Stimulated activated CD8-positive, alpha-beta memory T cell treated with anti-CD3 and anti-CD28 coated beads, Interleukin-15, amount 100 ng/mL, for 4 hours (primary cell): ENCODE data around the gene SNCB.
A peak's percentile ranks its signal among the peaks of the same experiment; 100 is the strongest.
"Not testable (repeated sequence)": the region's sequence is repeated elsewhere in the genome, so short reads cannot be mapped to it uniquely, and the experiment has no call there.

Experiments
- DNase-seq, 2 donors: peaks; one replicate each; pipeline ENCODE4 v3.0.0-alpha.2; 2020; ENCODE audit warnings: low read depth in 2 of 2

Gene SNCB

DNA sequence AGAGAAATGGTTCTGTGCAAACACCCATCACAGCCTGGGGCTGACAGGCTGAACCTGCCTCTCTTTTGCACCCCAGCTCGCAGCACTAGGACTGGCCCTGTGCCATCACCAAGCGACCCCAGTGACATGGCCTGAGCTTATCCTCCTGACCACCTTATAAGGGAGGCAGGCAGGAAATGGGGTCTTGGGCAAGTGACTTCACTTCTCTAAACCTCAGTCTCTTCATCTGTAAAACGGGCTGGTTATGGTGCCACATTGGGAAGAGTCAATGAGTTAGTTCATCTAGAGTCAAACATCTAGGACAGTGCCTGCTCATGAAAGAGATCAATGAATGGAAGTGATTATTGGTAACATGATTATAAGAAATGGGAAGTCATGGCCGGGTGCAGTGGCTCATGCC, 6.2 kb downstream of the SNCB start:
- no peak for DNase-seq

DNA sequence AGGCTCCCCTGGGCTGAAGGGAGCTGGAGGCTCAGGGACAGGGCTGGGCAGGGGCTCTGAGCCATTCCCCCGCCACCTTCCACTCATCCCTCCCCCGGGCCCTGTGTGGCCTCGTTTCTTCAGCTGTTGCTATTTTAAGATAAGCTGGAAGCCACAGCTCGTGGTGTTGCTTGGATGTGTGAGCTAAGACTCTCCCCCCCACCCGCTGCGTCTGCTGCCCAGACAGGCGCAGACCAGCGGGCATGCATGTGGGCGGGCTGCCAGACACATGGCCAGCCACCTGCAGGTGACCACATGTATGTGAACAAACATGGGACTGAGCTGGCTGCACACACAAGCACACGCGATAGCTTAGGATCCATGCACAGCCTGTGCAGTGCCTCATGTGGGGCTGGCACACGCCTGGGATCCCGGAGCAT, 8.7 kb downstream of the SNCB start:
- no peak for DNase-seq

DNA sequence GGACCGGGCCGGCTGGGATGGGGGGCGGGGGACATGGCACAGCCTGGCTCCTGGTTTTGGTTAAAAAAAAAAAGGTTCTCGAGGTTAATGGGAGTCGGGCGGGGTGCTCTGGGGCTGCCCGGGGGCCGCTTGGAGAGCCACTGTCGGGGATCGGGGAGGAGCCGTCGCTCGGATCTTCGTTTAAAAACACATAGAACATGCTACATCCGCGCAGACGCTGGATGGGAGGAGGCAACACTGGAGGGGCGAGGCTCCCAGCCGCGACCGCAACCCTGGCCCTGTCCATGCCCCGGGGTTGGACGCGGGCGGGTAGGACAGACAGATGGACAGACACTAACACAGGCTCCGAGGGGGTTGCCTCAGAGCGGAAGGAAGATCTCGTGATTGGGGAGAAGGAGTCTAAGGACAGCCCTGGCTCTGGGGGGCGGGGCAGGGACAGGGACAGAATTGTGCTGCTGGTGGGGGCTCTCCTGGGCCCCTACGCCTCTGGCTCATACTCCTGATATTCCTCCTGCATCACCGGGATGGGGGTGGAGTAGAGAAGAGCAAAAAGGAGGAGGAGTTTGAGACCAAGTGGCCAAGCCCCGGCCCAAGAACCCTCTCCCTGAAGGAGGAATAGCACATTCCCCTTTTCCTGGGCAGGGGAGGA, 9.9 kb downstream of the SNCB start:
- no peak for DNase-seq

DNA sequence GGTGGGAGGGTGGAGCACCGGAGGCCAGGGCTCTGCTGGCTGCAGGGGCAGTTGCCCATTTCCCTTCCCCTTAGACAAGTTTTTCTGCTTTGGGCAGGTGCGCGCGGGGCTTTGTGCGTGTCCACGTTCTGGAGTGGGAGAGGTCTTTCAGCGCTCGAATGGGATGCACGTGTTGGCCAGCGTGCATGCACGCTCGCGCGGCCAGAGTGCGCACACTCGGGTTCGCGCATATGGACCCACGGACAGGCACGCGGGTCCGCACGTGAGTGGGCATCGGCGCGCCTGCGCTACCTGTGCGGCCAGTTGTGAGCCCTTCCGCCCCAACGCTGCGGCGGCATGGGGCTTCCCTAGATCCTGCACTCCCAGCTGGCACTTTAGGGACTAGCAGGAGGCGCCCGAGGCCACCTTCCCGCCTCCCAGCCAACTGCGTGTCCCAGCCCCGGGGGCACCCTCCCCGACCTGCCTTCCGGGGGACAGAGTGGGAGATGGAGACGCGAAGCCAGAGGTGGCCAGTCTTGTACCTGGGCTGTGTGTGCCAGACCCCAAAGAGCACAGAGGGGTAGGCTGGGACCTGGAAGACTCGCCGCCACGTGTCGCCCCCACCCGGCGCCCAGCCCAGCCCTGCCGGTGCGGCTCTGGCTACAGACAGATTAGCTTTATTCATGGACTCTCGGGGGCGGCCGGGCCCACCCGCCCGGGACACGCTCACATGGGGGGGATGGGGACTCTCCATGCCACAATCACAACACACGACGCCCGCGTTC, 10.6 kb downstream of the SNCB start:
- DNase-seq, result no peak

DNA sequence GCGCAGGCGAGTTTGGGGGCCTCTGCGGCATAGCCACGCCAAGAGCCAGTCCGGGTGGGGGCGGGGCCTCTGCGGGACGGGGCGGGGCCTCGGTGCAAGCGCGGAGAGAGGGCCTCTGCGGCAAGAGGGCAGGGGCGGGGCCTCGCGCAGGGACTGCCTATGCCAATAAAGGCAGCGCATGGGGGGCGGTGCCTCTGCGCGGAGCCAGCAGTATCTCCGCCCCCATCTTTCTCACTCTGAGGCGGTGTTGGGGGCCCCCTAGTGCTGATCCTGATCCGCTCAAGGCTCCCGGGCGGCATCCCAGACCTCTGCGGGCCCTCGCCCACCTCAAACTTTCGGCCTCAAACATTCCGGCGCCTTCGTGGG, 11.1 kb downstream of the SNCB start:
- DNase-seq, result peak; percentile 60 to 71

DNA sequence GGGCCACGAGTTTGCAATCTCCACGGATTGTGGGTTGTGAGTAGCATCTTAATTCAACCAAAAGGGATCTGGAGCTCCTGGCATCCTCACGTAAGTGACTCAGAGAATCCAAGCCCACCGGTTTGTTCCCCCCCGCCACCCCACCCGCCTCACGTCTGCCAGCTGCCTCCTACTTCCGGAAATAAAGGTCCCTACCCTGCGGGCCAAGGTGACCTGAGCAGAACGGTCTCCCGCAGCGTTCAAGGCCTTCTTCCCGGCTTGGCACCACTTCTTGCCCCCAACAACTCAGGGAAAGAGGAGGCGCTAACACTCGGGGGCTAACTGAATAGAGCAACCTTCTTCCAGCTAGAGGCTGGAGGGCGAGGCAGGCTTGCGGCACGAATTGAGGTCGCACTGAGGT, 11.6 kb downstream of the SNCB start:
- DNase-seq, result no peak

DNA sequence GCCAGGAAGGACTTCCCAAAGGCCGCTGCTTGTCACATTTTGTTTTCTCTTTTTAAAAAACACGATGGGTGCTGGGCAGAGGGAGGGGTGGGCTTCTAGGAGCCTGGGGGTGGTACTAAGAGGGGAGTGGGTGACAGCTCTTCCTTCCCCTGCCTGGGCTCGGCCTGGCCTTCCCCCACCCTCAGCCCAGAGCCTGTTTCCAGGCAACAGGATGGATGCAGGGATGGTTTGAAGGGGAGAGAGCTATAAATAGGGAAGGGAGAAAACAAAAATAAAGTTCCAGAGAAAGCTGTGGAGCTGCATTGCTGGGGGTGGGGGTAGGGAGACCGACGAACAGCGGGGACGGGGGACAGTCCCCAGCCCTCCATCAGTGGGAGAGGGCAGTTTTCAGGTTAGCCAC, 13.8 kb downstream of the SNCB start:
- DNase-seq, result no peak

DNA sequence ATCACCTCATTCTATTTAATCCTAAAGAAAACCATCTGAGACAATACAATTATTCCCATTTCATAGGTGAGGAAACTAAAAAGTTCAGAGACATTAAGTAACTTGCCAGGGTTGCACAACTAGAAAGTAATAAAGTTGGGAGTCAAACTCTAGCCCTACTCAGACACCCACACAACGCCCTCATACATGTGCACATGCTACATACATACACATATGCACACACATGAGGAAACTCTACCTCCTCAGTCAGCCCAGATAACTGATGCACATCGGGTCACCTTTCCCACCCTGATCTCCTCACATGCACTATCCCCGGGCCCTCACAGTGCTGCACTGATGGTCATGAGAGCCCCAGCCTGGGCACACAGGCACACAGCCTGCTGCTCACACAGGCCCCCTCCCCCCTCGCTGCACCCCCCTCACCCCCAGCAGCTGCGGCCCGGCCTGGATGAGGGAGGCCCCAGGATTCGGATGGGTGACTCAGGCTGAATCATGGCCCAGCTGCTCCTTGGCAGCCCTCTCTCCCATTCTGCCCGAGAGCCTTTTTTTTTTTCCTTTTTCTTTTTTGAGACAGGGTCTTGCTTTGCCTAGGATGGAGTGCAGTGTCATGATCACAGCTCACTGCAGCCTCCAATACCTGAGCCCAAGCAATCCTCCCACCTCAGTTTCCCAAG, 15.4 kb downstream of the SNCB start:
- no peak for DNase-seq

DNA sequence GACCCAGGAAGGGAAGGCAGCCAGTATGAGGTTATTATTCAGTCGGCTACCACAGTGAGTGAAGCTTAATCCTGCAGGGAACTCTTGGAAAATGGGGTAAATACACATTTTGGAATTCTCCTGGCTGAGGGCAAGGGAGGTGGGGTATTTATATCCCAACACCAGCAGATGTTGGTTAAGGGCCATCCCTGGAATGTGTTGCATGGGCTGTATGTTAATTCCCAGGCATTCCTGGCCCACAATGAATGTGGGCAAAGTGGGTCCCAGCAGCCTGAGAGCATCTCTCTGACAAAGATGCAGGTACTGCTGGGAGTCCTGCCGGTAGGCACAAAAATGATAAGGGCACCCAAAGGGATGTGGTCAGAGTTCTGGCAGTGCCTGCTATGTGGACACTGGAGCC, 17.5 kb downstream of the SNCB start:
- DNase-seq, result no peak

DNA sequence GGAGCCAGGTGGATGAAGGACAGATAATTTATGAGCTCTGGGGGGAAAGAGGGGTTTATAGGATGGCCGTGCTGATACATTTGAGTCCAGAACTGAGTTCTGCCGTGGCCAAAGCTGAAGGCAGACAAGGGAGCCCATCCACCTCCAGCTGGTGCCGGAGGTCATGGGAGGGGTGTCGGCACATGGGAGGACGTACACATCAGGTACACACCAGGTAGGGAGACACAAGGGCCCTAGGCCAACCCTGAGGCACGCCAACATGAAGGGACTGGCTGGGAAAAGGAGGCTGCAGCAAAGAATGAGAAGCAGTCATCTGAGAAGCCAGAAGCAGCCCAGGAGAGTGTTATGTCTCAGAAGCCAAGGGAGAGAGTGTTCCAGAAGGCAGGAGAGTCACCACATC, 18.3 kb downstream of the SNCB start:
- no peak for DNase-seq

DNA sequence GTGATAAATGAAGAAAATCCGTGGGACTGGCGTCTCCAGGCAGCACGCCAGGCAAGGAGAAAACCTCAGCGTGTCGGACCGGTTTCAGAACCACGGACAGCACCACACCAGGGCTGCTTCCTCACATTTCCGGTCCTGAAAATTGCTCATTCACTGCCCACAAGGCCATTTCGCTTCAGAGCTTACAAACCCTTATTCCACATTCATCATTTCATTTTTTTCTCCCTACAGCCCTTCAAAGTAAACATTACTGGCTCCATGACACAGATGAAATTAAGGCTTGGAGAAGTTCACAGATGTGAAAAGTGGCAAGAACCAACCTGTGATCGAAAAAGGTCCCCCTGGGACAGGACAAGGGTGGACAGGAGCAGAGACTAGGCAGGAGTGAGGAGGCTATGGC, 18.9 kb downstream of the SNCB start:
- no peak for DNase-seq

DNA sequence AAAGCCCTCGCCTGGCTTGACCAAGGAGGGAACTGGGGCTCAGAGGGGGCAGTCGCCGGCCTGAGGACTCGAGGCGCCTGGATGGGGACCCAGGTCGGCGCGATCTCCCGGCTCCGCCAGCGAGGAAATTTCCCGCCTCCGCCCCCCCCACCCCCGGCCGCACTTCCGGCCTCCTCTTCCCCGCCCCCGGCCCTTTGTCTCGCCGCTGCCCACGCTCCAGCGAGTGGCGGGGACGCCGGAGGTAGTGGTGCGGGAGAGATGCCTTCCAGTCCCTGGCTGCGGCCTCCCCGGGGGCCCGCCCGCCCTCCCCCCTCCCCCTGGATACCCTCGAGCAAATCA, 19.9 kb downstream of the SNCB start:
- DNase-seq, result no peak

DNA sequence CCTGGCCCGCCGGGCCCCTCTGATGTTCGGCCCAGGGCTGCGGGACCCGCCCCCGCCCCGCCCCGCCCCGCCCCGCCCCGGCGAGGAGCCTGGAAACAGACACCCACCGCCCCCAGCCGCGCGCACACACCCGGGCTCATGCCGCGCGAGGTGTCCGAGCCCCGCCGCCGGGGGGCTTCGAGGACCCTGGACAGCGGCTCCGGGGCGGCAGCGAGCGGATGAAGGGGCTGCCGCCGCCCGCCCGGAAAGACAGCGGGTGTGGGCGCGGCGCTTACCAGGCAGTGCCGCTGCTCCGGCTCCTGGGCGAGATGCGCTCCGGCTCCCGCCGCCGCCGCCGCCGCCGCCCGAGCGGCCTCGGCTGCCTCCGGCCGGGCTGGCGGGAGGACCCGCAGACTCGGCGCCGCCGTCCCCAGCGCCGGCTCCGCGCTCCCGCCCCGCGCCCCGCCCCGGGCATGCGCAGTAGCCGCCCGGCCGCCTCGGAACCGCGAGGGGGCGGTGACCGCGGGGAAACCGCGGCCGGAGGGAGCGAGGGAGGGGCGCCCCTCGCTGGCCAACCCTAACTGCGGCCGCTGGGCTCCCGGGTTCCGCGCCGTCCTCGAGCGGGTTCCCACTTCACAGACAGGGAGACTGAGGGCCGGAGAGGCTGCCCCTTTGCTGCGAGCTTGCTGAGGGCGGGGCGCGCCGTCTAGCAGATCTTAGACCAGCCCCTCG, 20.5 kb downstream of the SNCB start, which contains the start of gene GPRIN1:
Gene GPRIN1 (minus strand): TSS at position 433 of the 711 bp plus-strand sequence. CDS start 10,322 bp downstream, outside the sequence.
- peak in 1 of 2 donors; percentile 39 for DNase-seq

DNA sequence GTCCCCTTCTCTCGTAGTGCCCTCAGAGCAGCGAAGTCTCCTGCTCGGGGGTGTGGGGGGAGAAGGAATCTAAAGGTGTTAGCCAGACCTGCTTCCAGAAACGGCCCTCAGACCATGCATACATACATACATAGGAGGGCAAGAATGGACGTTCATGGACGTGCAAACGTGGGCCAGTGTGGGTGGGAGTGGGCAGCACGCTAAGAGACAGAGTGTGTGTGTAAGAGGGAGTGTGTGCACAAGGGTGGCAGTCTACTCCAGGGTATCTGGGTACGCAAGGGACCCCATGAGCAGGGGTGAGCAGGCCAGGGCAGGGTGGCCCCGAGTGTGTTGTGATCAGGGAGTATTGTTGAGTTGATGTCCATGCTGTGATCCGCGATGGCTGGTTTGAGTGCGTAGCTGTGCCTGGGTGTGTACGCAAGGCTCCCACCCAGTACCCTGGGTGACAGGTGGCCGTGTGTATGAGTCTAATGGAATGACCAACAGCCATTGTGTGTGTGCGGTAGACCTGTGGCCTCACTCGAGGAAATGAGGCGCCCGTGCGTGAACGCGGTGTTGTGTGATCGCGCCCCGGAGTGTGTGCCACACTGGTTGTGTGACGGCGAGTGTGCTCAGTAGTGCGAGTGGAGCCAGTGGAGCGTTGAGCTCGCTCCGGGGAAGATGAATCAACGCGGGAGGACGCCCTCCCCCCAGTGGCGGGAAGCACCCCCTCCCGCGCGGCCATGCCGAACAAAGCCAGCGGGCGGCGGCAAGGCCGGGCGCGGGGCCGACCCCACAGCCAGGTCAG, 21.2 kb downstream of the SNCB start:
- DNase-seq, result no peak

DNA sequence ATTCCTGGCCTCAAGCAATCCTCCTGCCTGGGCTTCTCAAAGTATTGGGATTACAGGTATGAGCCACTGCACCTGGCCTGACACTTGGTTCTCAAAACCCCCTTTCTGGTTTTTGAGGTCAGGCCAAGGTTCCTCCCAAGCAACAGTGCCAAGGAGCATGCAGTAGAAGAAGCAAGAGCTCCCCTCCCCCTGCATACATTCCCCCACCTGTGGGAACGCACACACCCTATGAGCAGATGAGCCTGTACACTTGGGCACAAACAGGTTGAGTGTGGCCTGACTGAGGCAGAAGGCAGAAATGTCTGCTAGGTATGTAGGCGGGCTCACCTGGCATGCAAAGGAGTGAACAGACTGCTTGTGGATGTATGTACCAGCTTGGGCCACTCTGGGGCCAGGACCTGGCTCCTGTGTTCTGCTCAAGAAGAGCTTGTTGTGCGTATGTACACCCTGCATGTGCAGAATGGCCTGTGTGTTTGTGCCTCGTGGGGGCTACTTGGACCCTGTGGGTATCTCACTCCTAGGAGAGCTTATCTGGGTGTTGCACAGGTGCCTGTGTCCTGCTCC, 22.1 kb downstream of the SNCB start:
- DNase-seq, result no peak

DNA sequence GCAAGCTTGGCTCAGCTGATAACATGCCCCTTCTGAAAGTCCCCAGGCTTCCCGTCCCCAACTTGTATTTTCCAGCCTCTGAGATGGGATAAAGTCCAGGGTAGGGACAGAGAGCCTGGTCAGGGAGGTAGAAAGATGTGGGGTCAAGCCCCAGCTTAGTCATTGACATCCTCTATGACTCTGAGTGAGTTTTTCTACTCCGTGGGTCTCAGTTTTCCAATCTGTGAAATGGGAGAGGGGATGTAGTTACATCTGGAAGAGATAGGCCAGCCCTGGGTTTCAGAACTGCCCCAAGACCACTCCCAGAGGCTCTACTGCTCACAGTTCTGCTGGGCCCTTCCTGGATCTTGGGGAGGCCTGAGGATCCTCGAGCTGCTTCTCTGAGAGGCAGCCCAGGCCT, 23.5 kb downstream of the SNCB start:
- DNase-seq, result no peak

DNA sequence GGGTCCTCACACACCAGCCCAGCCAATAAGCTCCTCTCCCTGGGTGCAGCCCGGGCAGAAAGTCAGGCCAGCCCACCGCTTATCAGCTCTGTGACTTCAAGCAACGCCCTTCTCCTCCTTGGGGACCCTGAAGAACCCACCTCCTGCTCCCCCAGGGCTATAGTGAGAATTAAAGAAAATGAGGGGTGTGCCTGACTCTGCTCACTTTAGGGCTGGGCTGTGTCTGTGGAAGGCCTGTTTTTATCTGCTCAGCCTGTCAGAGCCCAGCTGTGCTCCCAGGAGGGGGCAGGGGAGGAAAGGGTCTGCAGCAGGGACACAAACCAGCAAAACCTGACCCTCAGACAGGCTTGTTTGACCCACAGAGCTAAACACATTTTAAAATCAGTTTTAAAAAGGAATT, 24.3 kb downstream of the SNCB start:
- no peak for DNase-seq

DNA sequence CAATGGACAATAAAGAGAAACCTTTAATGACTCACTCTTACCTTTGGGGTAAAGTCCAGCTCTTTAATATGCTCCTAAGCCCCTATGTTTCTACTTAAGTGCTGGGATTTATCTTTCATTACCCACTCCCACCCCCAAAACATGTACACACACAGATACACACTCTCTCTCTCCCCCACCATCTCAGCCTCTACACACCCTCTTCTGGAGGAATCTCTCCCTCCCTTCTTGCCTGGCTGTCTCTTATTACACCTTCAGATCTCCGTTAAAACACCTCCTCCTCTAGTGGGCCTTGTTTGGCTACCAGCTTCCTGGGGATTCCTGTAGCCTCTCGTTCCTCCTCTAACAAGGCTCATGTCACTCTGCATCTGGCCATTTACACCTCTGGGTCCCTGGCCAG, 27.2 kb downstream of the SNCB start:
- DNase-seq, result no peak

DNA sequence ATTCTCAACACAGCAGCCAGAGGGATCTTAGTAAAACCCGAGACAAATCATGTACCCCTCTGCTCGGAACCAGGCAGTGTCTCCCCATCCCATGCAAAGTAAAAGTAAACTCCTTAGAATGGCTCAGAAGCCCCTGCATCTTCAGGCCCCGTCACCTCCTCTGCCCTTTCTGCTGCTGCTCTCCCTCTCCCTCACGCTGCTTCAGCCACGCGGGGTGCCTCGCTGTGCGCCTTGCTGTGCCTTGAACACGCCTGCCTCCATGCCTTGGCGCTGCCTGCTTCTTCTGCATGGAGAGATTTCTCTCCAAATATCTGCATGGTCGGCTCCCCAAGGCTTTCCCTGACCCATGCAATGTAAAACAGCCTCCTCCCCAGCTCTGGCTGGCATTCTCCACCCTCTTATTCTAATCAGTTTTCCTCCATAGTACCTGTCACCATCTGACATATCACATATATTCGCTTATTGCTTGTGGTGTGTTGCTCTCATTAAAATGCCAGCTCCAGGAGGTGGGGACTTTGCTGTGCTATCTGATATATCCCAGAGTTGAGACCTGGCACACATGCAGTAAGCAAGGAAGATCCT, 28.3 kb downstream of the SNCB start:
- no peak for DNase-seq

DNA sequence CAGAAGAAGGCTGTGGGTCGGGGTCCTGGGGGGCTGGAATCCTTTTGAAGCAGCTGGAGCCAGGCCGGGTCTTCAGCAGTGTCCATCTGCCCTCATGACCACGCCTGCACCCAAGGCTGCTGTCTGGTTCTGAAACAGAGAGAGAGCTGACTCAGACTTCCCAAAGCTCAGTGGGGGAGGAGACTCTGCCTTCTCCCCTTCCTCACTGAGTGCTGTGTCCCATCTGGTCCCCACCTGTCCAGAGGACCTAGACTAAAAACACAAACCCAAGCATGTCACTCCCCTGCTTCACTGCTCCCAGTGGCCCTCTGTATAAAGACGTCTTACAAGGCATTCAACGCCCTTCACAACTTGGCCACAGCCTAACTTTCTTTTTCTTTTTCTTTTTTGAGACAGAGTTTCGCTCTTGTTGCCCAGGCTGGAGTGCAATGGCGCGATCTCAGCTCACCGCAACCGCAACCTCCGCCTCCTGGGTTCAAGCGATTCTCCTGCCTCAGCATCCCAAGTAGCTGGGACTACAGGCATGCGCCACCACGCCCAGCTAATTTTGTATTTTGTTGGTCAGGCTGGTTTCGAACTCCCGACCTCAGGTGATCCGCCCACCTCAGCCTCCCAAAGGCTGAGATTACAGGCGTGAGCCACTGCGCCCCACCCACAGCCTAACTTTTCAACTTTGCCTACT, 30.4 kb downstream of the SNCB start:
- DNase-seq, result not testable (repeated sequence)
